GM18907 (cell line): Measurements from ENCODE around the gene ARTN.

ENCODE experiments used
- ATAC-seq: cut with Tn5 transposase; IDR thresholded peaks from one replicate; pipeline ENCODE4 v1.9.1; 2021; ENCODE audit warnings: mild to moderate bottlenecking, moderate library complexity; ENCODE audit not compliant: unreplicated experiment

The ARTN gene

GRCh38 chr1:43946236-43947060 is 12.8 kb downstream of the ARTN start, which contains the start of gene IPO13:
Gene IPO13 (plus strand): TSS chr1:43946950. CDS start chr1:43947601, 651 bp downstream.
- peak; percentile 91 for ATAC-seq

- ATAC-seq, result peak; percentile 29
Observed at GRCh38 chr1:43947061-43947873, 13.7 kb downstream of the ARTN start.

GRCh38 chr1:43947874-43948437 is 14.4 kb downstream of the ARTN start:
- no peak for ATAC-seq

- ATAC-seq, result no peak
Observed at GRCh38 chr1:43949678-43950077, 16.1 kb downstream of the ARTN start.

GRCh38 chr1:43951021-43951985 is 17.7 kb downstream of the ARTN start:
- ATAC-seq, result no peak

- no peak for ATAC-seq
Observed at GRCh38 chr1:43952731-43953346, 19.2 kb downstream of the ARTN start.

- no peak for ATAC-seq
Observed at GRCh38 chr1:43953361-43953760, 19.8 kb downstream of the ARTN start.

GRCh38 chr1:43954036-43954435 is 20.4 kb downstream of the ARTN start:
- no peak for ATAC-seq

GRCh38 chr1:43956234-43956633 is 22.6 kb downstream of the ARTN start:
- ATAC-seq, result no peak

- no peak for ATAC-seq
Observed at GRCh38 chr1:43957407-43958040, 23.9 kb downstream of the ARTN start.

- no peak for ATAC-seq
Observed at GRCh38 chr1:43958351-43959255, 25.0 kb downstream of the ARTN start.

GRCh38 chr1:43960798-43961197 is 27.2 kb downstream of the ARTN start:
- ATAC-seq, result no peak

- ATAC-seq, result no peak
Observed at GRCh38 chr1:43961692-43962091, 28.1 kb downstream of the ARTN start.

- ATAC-seq, result no peak
Observed at GRCh38 chr1:43962324-43962723, 28.7 kb downstream of the ARTN start.

GRCh38 chr1:43963006-43963405 is 29.4 kb downstream of the ARTN start:
- ATAC-seq, result no peak

- ATAC-seq, result no peak
Observed at GRCh38 chr1:43963890-43964289, 30.3 kb downstream of the ARTN start.

GRCh38 chr1:43965316-43965715 is 31.7 kb downstream of the ARTN start:
- ATAC-seq, result no peak

GRCh38 chr1:43968348-43968948 is 34.8 kb downstream of the ARTN start:
- no peak for ATAC-seq
